SK-N-SH treated with all-trans-retinoic acid at 6 μM for 48 hours (cell line): ENCODE measurements around the gene GLB1L3.

Source experiments
- BACH2 ChIP-seq: fragments of 250-450 bp; sonication (Bioruptor Pico); IDR thresholded peaks from 2 replicates; pipeline ENCODE4 v1.9.0; 2021; ENCODE audit warnings: mild to moderate bottlenecking, borderline replicate concordance
- ESRRG ChIP-seq: fragments of 250-450 bp; sonication (Bioruptor Pico); IDR thresholded peaks from 2 replicates; pipeline ENCODE4 v1.6.1; 2021; ENCODE audit warnings: mild to moderate bottlenecking
- PPARA ChIP-seq: fragments of 250-450 bp; sonication (Bioruptor Pico); IDR thresholded peaks from 2 replicates; pipeline ENCODE4 v1.5.0; 2020; ENCODE audit warnings: mild to moderate bottlenecking, borderline replicate concordance
- SNAI2 ChIP-seq: fragments of 250-450 bp; sonication (Bioruptor Pico); IDR thresholded peaks from 2 replicates; pipeline ENCODE4 v1.5.0; 2020; ENCODE audit warnings: mild to moderate bottlenecking, moderate library complexity
- ZC3H10 ChIP-seq: fragments of 250-450 bp; sonication (Bioruptor Pico); IDR thresholded peaks from 2 replicates; pipeline ENCODE4 v1.5.1; 2021; ENCODE audit warnings: mild to moderate bottlenecking, moderate library complexity
- ZFP3 ChIP-seq: fragments of 250-450 bp; sonication (Bioruptor Pico); IDR thresholded peaks from 2 replicates; pipeline ENCODE4 v1.5.0; 2020; ENCODE audit warnings: mild to moderate bottlenecking, moderate library complexity
- ZFP30 ChIP-seq: fragments of 450-650 bp; formaldehyde crosslinking; IDR thresholded peaks from 2 replicates; pipeline ENCODE4 v1.5.0; 2022; ENCODE audit warnings: mild to moderate bottlenecking, moderate library complexity
- TF ChIP-seq, protein P1 (sequence below): fragments of 250-450 bp; sonication (Bioruptor Pico); IDR thresholded peaks from 2 replicates; pipeline ENCODE4 v1.8.0; 2020; ENCODE audit warnings: mild to moderate bottlenecking, moderate library complexity, borderline replicate concordance
- TF ChIP-seq, protein P2 (sequence below): fragments of 250-450 bp; sonication (Bioruptor Pico); IDR thresholded peaks from 2 replicates; pipeline ENCODE4 v1.5.1; 2021; ENCODE audit warnings: mild to moderate bottlenecking, moderate library complexity

DNA sequence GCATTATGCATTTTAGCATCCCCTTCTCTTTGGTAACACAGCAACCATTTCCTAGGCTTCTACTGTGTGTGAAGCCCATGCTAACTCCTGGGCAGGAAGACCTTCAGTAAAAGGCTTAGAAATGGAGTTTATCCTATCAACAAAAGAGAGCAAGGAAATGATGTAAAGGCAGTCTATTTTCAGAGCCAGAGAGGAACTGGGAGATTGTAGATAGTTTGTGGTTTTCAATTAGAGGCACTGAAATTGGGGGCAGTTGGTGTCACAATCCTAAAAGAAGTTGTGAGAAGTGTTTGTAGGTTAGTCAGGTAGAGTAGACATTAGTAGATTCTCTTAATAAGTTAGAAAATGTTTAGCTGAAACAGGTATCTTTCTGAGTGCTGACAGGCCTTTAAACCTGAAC, 15.7 kb upstream of the GLB1L3 start:
- TF ChIP-seq BACH2, result no peak
- TF ChIP-seq, protein P1, sequence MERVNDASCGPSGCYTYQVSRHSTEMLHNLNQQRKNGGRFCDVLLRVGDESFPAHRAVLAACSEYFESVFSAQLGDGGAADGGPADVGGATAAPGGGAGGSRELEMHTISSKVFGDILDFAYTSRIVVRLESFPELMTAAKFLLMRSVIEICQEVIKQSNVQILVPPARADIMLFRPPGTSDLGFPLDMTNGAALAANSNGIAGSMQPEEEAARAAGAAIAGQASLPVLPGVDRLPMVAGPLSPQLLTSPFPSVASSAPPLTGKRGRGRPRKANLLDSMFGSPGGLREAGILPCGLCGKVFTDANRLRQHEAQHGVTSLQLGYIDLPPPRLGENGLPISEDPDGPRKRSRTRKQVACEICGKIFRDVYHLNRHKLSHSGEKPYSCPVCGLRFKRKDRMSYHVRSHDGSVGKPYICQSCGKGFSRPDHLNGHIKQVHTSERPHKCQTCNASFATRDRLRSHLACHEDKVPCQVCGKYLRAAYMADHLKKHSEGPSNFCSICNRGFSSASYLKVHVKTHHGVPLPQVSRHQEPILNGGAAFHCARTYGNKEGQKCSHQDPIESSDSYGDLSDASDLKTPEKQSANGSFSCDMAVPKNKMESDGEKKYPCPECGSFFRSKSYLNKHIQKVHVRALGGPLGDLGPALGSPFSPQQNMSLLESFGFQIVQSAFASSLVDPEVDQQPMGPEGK, result no peak
- TF ChIP-seq PPARA (CRISPR knock-in tag), result no peak
- TF ChIP-seq ZFP3 (CRISPR knock-in tag), result no peak
- TF ChIP-seq ESRRG, result no peak
- TF ChIP-seq, protein P2, sequence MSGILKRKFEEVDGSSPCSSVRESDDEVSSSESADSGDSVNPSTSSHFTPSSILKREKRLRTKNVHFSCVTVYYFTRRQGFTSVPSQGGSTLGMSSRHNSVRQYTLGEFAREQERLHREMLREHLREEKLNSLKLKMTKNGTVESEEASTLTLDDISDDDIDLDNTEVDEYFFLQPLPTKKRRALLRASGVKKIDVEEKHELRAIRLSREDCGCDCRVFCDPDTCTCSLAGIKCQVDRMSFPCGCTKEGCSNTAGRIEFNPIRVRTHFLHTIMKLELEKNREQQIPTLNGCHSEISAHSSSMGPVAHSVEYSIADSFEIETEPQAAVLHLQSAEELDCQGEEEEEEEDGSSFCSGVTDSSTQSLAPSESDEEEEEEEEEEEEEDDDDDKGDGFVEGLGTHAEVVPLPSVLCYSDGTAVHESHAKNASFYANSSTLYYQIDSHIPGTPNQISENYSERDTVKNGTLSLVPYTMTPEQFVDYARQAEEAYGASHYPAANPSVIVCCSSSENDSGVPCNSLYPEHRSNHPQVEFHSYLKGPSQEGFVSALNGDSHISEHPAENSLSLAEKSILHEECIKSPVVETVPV (CRISPR knock-in tag), result no peak
- no peak for TF ChIP-seq ZFP30
- no peak for TF ChIP-seq ZC3H10 (CRISPR knock-in tag)
- TF ChIP-seq SNAI2, result no peak
